ENCODE measurements around the gene SPECC1.

The SPECC1 gene

DNA sequence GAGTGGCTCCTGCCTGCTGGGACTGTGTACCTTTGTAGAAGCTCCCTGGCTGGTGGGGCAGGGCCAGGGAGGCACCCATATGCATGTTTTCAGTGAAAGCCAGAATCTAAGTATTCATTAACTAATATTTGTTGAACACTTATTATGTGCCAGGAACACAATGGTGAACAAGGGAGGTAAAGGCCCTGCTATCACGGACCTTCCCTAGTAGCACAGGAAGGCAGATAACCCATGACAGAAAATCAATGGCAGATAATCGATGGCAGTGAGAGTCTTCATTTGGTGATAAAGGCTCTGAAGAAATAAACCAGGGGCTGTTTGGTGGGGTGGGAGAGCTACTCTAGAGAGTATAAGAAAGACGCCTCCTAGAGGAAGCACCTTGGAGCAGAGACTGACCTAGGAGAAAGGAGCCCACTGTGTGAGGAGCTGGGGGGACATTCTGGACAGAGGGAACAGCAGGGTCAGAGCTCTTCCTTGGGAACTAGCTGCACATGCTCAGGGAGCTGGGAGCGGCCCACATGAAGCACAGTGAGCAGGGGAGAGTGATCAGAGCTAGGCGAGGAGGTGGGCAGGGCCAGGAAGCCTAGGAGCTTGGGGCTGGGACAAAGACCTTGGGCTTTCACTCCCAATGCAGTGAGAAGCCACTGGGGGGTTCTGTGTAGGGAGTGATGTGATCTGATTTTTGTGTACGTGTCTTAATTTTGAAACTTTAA lies 78.5 kb downstream of the SPECC1 start:
- no peaks in the 10 kb centered on the region for H3K9me3 ChIP-seq (ENCODE audit: insufficient read depth, low read depth, low read length)
- no peak overlapping the region for H3K4me3 ChIP-seq (ENCODE audit: low read length)
- peaks cover 15% of the 10 kb centered on the region for H3K4me1 ChIP-seq (ENCODE audit: insufficient read depth, low read length)
- no peak overlapping the region for H3K9ac ChIP-seq (ENCODE audit: low read depth, low read length)
- H3K36me3 ChIP-seq (ENCODE audit: insufficient read depth, low read length), result no peaks in the 10 kb centered on the region
- no peak overlapping the region for H3K27ac ChIP-seq (ENCODE audit: low read depth, low read length)
- H3K27me3 ChIP-seq (ENCODE audit: insufficient read depth, low read length), result no peaks in the 10 kb centered on the region
- WGBS, result 87% methylated on average over 5 of the region's 6 CpGs

DNA sequence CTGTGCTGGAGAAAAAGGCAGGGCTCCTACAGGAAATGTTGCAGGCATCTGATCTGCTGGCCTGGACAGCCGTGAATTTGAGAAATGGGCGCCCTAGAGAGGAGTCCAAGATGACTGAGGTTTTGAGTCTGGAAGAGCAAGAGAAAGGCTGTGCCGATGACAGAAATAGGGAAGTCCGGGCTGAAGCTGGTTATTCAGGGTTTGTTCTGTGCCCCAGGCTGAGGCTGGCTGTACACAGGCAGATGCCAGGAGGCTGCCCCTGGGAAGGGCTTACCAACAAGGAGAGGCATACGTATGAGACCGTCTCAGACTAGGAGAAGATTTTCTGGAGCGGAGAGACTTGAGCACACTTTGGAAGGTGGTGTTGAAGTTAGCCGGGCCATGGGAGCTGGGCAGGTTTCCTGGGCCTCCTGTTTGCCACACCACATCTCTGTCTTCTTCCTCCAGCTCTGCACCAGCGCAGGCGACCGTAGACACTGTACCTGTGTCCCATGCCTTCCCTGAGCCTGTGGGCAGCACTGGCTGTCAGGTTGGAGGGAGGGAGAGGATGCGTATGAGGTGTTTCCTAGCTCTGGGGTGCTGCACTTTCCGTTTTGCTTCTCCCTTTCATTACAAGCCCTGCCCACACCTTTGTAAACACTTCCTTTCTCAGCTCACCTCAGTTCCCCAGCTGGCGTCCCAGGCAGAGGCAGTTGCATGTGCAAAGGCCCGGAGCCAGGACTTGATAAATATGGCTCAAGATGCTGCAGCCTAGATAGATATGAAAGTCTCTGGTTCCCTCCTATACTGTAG lies 80.8 kb downstream of the SPECC1 start:
- Histone ChIP-seq H3K4me1 (ENCODE audit: insufficient read depth, low read length) (peaks cover 26% of the 10 kb centered on the region), H3K9me3 (ENCODE audit: insufficient read depth, low read depth, low read length) (no peaks in the 10 kb centered on the region), H3K27ac (ENCODE audit: low read depth, low read length) (no peak overlapping the region), H3K4me3 (ENCODE audit: low read length) (no peak overlapping the region), H3K27me3 (ENCODE audit: insufficient read depth, low read length) (no peaks in the 10 kb centered on the region), H3K36me3 (ENCODE audit: insufficient read depth, low read length) (no peaks in the 10 kb centered on the region), H3K9ac (ENCODE audit: low read depth, low read length) (no peak overlapping the region)
- WGBS, result 88% methylated on average over 14 of the region's 15 CpGs

DNA sequence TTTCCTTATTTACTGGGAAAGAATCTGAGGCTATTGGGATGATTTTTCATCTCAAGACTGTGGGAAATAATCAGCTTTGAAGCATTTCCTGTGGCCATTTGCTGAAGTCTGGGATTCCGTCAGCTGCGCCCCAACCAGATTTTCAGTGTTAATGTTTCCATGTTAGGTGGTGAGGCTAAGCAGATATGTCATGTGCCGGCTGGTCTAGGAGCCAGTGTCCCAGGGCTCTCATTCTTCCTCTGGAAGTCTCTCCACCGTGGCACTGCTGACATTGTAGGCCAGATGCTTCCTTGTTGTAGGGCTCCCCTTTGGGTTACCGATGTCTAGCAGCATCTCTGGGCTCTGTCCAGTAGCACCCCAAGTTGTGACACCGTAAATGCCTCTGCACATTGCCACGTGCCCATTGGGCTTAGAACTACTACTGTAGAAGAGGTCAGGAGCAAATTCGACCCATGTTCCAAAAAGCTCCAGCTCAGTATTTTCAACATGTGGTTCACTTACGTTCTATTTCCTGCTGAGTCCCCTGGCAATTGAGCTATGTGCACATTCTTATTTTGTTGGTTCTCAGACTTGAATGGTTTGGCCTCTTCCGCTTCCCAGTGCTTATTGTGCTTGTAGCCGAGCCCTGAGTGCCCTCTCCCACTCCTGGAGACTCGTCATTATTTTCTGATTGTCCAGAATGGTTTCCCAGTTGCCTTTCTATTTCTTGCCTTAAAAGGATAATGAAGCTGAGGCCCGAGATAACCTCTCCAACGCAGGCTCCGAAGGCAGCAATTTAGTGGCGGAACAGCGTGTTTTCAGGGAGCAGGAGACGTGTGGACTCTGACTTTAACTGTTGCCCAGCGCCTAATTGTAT lies 82.2 kb downstream of the SPECC1 start:
- Histone ChIP-seq H3K4me3 (ENCODE audit: low read length) (no peak overlapping the region), H3K27me3 (ENCODE audit: insufficient read depth, low read length) (no peaks in the 10 kb centered on the region), H3K27ac (ENCODE audit: low read depth, low read length) (no peak overlapping the region), H3K4me1 (ENCODE audit: insufficient read depth, low read length) (peaks cover 32% of the 10 kb centered on the region), H3K36me3 (ENCODE audit: insufficient read depth, low read length) (no peaks in the 10 kb centered on the region), H3K9ac (ENCODE audit: low read depth, low read length) (no peak overlapping the region), H3K9me3 (ENCODE audit: insufficient read depth, low read depth, low read length) (no peaks in the 10 kb centered on the region)
- 89% methylated on average over 19 of the region's 19 CpGs for WGBS

DNA sequence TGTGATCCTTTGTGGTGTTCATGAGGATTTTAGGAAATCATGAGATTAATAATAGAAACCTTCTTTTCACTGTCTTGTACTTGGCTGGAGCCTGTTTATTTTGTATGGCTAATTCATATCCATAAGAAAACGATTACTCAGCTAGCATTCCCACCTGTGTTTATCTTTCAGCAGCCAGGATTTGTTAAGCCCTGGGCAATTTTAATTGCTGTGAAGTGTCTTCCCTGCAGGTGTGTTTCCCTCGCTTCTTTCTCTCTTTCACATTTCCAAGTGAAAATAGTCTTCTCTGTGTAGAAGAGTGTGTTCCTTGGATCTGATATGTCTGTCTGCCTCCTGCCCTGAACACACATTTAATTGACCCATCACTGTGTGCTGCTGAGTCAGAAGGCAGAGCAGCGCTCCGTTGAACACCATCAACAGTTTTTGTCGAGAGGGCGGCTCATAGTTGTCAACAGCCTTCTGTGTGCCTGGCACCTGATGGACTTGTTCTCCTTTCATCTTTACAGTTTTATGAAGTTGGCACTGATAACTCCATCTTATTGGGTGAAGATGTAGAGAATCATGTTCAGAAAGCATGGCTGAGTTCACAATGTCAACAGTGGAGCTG lies 83.2 kb downstream of the SPECC1 start:
- H3K9me3 ChIP-seq (ENCODE audit: insufficient read depth, low read depth, low read length), result no peaks in the 10 kb centered on the region
- no peaks in the 10 kb centered on the region for H3K36me3 ChIP-seq (ENCODE audit: insufficient read depth, low read length)
- H3K4me1 ChIP-seq (ENCODE audit: insufficient read depth, low read length), result peaks cover 32% of the 10 kb centered on the region
- H3K27me3 ChIP-seq (ENCODE audit: insufficient read depth, low read length), result no peaks in the 10 kb centered on the region
- no peak overlapping the region for H3K27ac ChIP-seq (ENCODE audit: low read depth, low read length)
- no peak overlapping the region for H3K9ac ChIP-seq (ENCODE audit: low read depth, low read length)
- WGBS, result 88% methylated on average over 5 of the region's 6 CpGs
- no peak overlapping the region; the same call in 1 of the 2 replicates for H3K4me3 ChIP-seq (ENCODE audit: low read length)

DNA sequence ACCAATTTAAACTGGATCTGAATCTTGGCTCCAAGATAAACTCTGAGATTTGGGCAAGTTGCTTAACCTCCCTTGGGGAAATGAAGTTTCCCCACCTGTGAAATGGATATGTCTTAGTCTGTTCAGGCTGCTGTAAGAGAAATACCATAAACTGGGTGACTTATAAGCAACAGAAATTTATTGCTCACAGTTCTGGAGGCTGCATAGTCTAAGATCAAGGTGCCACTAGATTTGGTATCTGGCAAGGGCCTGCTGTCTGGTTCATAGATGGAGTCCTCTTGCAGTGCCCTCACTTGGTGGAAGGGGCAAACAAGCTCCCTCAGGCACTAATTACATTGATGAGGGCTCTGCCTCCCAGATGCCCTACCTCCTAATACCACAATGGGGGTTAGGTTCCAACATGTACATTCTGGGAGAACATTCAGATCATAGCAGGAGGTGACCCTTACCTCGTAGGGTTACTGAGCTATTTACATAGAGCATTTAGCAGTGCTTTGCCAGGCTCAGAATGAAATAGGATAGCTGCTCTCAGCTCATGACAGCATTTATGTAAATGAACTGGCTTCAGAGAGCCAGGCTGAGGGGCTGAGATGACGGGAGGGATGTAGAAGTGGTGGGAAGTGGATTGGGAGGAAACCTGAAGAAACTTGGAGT lies 83.9 kb downstream of the SPECC1 start:
- Histone ChIP-seq H3K36me3 (ENCODE audit: insufficient read depth, low read length) (no peaks in the 10 kb centered on the region), H3K27me3 (ENCODE audit: insufficient read depth, low read length) (no peaks in the 10 kb centered on the region), H3K4me3 (ENCODE audit: low read length) (no peak overlapping the region), H3K4me1 (ENCODE audit: insufficient read depth, low read length) (peaks cover 32% of the 10 kb centered on the region), H3K9me3 (ENCODE audit: insufficient read depth, low read depth, low read length) (no peaks in the 10 kb centered on the region), H3K27ac (ENCODE audit: low read depth, low read length) (no peak overlapping the region), H3K9ac (ENCODE audit: low read depth, low read length) (no peak overlapping the region)
- WGBS, result 32% methylated on average over 2 of the region's 2 CpGs

DNA sequence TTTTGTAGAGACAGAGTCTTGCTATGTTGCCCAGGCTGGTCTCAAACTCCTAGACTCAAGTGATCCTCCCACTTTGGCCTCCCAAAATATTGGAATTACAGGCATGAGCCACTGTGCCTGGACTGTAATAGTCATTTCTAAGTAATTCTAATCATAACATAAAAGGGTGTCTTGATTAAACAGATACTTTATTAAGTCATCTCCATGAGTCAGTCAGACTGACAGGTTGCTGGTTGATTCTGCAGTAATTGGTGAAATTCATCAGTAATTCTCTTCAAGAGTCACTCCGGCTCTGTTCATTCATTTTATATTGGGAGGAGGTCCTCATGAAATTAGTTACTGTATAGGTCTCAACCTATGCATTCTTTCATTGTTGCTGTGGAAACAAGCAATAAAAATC lies 85.6 kb downstream of the SPECC1 start:
- Histone ChIP-seq H3K9me3 (ENCODE audit: insufficient read depth, low read depth, low read length) (no peaks in the 10 kb centered on the region), H3K27ac (ENCODE audit: low read depth, low read length) (no peak overlapping the region), H3K4me3 (ENCODE audit: low read length) (no peak overlapping the region), H3K27me3 (ENCODE audit: insufficient read depth, low read length) (no peaks in the 10 kb centered on the region), H3K9ac (ENCODE audit: low read depth, low read length) (no peak overlapping the region), H3K4me1 (ENCODE audit: insufficient read depth, low read length) (peaks cover 32% of the 10 kb centered on the region), H3K36me3 (ENCODE audit: insufficient read depth, low read length) (no peaks in the 10 kb centered on the region)
- WGBS, result 89% methylated on average over 1 of the region's 1 CpG

DNA sequence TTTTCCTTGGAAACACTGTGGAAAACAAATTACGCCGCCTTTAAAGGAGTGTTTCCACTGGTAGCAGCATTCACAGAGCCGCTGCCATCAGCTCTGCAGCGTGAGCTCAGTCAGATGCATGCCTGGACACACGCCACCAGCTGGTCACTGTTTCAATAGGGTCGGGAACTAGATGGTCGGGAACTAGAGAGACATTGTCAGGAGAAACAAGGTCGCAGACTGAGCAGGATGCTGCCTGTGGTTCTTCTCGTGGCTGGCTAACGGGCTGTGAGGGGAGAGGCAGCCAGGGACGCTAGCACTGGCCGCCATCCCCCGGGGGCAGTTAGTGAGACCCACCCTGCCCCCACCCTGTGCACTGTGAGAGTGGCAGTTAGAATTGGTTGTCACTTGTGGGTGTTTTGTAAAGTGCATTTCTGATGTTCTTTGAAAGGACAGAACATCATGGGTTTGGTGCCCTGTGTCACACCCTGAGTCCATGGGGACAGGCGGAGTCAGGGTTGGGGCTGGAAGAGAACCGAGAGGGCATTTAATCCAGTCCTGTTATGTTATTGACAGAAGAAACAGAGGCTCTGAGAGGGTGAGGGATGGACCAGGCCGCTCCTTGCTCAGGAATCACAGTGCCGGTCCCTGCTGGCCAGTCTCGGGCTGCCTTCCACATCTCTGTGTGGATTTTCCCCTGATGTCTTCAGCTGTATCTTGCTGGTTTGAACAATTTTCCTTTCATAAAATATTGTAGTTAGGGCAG lies 86.3 kb downstream of the SPECC1 start:
- Histone ChIP-seq H3K4me3 (ENCODE audit: low read length) (no peak overlapping the region), H3K4me1 (ENCODE audit: insufficient read depth, low read length) (peaks cover 32% of the 10 kb centered on the region), H3K9me3 (ENCODE audit: insufficient read depth, low read depth, low read length) (no peaks in the 10 kb centered on the region), H3K36me3 (ENCODE audit: insufficient read depth, low read length) (no peaks in the 10 kb centered on the region), H3K27ac (ENCODE audit: low read depth, low read length) (no peak overlapping the region), H3K9ac (ENCODE audit: low read depth, low read length) (no peak overlapping the region), H3K27me3 (ENCODE audit: insufficient read depth, low read length) (no peaks in the 10 kb centered on the region)
- 49% methylated on average over 18 of the region's 18 CpGs for whole genome bisulfite sequencing

DNA sequence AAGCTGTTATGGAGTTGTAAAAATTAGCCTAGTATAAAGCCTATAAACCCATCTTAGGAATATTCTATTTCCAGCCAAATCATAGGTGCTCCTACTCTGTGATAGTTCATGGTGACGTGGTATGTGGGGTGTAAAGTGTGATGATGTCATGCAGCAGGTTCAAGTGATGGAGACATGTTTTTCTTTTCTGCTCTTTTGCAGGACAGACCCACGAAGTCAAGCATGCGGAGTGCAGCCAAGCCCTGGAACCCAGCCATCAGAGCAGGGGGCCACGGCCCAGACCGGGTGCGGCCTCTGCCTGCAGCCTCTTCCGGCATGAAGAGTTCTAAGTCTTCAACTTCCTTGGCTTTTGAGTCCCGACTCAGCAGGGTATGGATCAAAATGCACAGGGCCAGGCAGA lies 87.3 kb downstream of the SPECC1 start:
- no peaks in the 10 kb centered on the region for H3K9me3 ChIP-seq (ENCODE audit: insufficient read depth, low read depth, low read length)
- 92% methylated on average over 8 of the region's 8 CpGs for WGBS
- peaks cover 30% of the 10 kb centered on the region for H3K4me1 ChIP-seq (ENCODE audit: insufficient read depth, low read length)
- H3K27ac ChIP-seq (ENCODE audit: low read depth, low read length), result no peak overlapping the region
- H3K36me3 ChIP-seq (ENCODE audit: insufficient read depth, low read length), result no peaks in the 10 kb centered on the region
- H3K27me3 ChIP-seq (ENCODE audit: insufficient read depth, low read length), result no peaks in the 10 kb centered on the region
- no peak overlapping the region for H3K9ac ChIP-seq (ENCODE audit: low read depth, low read length)
- no peak overlapping the region for H3K4me3 ChIP-seq (ENCODE audit: low read length)

DNA sequence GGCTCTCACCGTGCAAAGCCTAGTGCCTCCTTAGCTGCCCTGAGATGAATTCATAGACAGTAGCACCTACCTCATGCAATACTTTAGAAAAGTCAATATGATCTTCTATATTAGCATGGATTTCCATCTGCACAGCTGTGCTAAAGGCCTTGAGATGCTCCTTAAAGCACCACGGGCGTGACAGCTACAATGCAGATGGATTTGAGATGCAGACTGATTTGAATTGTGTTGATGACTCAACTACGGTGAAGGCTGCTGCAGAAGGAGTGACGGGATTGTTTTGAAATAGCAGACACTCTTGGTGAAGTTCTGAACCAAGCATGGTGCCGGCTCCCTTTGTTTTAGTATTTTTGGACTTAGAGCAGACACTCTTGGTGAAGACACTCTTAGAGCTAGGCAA lies 88.2 kb downstream of the SPECC1 start:
- Histone ChIP-seq H3K27ac (ENCODE audit: low read depth, low read length) (no peak overlapping the region), H3K4me1 (ENCODE audit: insufficient read depth, low read length) (peaks cover 28% of the 10 kb centered on the region), H3K9ac (ENCODE audit: low read depth, low read length) (no peak overlapping the region), H3K9me3 (ENCODE audit: insufficient read depth, low read depth, low read length) (no peaks in the 10 kb centered on the region), H3K4me3 (ENCODE audit: low read length) (no peak overlapping the region), H3K36me3 (ENCODE audit: insufficient read depth, low read length) (no peaks in the 10 kb centered on the region), H3K27me3 (ENCODE audit: insufficient read depth, low read length) (no peaks in the 10 kb centered on the region)
- WGBS, result 89% methylated on average over 6 of the region's 6 CpGs

DNA sequence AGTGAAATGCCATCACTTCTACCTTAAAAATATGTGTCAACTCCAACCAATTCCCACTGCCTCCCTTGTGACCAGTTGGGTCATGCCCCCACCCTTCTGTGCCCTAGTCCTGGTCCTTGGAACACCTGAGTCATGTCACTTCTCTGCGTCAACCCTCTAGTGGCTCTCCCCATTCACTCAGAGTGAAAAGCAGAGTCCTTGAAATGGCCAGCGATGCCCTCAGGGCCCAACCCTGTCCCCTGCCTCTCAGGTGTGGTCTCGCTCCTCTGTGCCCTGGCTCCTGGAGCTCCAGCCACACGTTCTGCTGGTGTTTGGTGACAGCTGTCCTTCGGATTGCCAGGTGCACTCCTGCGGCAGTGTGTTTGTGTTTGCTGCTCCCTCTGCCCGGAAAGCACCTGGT lies 89.2 kb downstream of the SPECC1 start:
- Histone ChIP-seq H3K9ac (ENCODE audit: low read depth, low read length) (no peak overlapping the region), H3K27ac (ENCODE audit: low read depth, low read length) (no peak overlapping the region), H3K27me3 (ENCODE audit: insufficient read depth, low read length) (no peaks in the 10 kb centered on the region), H3K4me3 (ENCODE audit: low read length) (no peak overlapping the region), H3K4me1 (ENCODE audit: insufficient read depth, low read length) (peaks cover 19% of the 10 kb centered on the region), H3K9me3 (ENCODE audit: insufficient read depth, low read depth, low read length) (no peaks in the 10 kb centered on the region), H3K36me3 (ENCODE audit: insufficient read depth, low read length) (no peaks in the 10 kb centered on the region)
- WGBS, result 94% methylated on average over 7 of the region's 7 CpGs

Measured in HUES64 (cell line).